ENCODE results near the gene PLOD3.

Gene PLOD3

DNA sequence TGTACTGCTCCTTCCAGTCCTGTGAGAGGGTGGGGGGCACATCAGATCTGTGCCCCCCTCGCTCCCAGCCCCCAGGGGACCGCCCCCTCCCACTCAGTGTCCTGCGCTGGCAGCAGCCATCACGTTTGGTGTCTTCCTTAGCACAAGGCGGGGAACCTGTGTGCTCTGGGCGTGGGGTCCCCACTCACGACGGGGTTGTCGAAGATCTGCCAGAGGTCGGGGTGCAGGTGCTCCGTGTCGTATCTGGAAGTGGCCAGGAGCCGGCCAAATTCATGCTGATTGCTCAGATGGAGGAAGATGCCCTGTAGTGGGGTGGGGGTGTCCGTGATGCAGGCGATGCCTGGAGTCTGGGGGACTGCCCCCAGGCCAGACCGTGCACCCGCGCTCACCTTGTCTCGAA, 7.2 kb downstream of the PLOD3 start:
- no peak for ATAC-seq
- TF ChIP-seq RARB (CRISPR knock-in tag; IDR thresholded peaks at IDR 0.05) (no peak), ESRRG (CRISPR knock-in tag; IDR thresholded peaks at IDR 0.05) (no peak), GLIS3 (CRISPR knock-in tag; IDR thresholded peaks at IDR 0.05) (no peak), ZFP3 (CRISPR knock-in tag; IDR thresholded peaks at IDR 0.05) (no peak), ZNF565 (CRISPR knock-in tag; conservative IDR thresholded peaks at IDR 0.05; ENCODE audit: low read depth) (no peak)
- TF ChIP-seq, protein P1, sequence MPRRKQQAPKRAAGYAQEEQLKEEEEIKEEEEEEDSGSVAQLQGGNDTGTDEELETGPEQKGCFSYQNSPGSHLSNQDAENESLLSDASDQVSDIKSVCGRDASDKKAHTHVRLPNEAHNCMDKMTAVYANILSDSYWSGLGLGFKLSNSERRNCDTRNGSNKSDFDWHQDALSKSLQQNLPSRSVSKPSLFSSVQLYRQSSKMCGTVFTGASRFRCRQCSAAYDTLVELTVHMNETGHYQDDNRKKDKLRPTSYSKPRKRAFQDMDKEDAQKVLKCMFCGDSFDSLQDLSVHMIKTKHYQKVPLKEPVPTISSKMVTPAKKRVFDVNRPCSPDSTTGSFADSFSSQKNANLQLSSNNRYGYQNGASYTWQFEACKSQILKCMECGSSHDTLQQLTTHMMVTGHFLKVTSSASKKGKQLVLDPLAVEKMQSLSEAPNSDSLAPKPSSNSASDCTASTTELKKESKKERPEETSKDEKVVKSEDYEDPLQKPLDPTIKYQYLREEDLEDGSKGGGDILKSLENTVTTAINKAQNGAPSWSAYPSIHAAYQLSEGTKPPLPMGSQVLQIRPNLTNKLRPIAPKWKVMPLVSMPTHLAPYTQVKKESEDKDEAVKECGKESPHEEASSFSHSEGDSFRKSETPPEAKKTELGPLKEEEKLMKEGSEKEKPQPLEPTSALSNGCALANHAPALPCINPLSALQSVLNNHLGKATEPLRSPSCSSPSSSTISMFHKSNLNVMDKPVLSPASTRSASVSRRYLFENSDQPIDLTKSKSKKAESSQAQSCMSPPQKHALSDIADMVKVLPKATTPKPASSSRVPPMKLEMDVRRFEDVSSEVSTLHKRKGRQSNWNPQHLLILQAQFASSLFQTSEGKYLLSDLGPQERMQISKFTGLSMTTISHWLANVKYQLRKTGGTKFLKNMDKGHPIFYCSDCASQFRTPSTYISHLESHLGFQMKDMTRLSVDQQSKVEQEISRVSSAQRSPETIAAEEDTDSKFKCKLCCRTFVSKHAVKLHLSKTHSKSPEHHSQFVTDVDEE (CRISPR knock-in tag; IDR thresholded peaks at IDR 0.05), result no peak
- TF ChIP-seq, protein P2, sequence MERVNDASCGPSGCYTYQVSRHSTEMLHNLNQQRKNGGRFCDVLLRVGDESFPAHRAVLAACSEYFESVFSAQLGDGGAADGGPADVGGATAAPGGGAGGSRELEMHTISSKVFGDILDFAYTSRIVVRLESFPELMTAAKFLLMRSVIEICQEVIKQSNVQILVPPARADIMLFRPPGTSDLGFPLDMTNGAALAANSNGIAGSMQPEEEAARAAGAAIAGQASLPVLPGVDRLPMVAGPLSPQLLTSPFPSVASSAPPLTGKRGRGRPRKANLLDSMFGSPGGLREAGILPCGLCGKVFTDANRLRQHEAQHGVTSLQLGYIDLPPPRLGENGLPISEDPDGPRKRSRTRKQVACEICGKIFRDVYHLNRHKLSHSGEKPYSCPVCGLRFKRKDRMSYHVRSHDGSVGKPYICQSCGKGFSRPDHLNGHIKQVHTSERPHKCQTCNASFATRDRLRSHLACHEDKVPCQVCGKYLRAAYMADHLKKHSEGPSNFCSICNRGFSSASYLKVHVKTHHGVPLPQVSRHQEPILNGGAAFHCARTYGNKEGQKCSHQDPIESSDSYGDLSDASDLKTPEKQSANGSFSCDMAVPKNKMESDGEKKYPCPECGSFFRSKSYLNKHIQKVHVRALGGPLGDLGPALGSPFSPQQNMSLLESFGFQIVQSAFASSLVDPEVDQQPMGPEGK (CRISPR knock-in tag; IDR thresholded peaks at IDR 0.05; ENCODE audit: borderline replicate concordance), result no peak

DNA sequence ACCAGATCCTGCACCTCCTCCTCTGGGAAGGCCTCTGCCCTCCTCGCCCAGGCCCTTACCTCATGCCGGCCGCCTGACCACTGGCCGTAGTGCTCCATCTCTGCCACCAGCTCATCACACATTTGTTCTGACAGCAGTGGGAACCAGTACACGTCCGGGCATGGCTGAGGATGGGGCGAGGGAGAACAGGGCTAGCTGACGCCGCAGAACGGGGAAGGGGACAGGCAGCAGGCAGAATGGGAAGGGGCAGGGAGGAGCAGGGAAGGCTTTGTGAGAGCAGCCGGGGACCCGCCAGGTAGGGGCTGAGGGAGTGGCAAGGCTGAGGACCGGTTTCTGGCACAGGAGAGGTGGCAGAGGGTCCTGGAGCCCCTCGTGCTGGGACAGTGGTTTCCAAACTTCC, 8.6 kb downstream of the PLOD3 start:
- ATAC-seq, result no peak
- TF ChIP-seq RARB (CRISPR knock-in tag; IDR thresholded peaks at IDR 0.05) (no peak), ISL1 (CRISPR knock-in tag; IDR thresholded peaks at IDR 0.05) (no peak), CSDC2 (CRISPR knock-in tag; IDR thresholded peaks at IDR 0.05) (no peak), TOX (CRISPR knock-in tag; IDR thresholded peaks at IDR 0.05; ENCODE audit: borderline replicate concordance) (no peak), ZFP30 (CRISPR knock-in tag; IDR thresholded peaks at IDR 0.05) (no peak), ZNF565 (CRISPR knock-in tag; conservative IDR thresholded peaks at IDR 0.05; ENCODE audit: low read depth) (no peak), TCF4 (CRISPR knock-in tag; IDR thresholded peaks at IDR 0.05; ENCODE audit: borderline replicate concordance) (no peak), BACH2 (CRISPR knock-in tag; IDR thresholded peaks at IDR 0.05; ENCODE audit: borderline replicate concordance) (no peak)
- TF ChIP-seq, protein P3, sequence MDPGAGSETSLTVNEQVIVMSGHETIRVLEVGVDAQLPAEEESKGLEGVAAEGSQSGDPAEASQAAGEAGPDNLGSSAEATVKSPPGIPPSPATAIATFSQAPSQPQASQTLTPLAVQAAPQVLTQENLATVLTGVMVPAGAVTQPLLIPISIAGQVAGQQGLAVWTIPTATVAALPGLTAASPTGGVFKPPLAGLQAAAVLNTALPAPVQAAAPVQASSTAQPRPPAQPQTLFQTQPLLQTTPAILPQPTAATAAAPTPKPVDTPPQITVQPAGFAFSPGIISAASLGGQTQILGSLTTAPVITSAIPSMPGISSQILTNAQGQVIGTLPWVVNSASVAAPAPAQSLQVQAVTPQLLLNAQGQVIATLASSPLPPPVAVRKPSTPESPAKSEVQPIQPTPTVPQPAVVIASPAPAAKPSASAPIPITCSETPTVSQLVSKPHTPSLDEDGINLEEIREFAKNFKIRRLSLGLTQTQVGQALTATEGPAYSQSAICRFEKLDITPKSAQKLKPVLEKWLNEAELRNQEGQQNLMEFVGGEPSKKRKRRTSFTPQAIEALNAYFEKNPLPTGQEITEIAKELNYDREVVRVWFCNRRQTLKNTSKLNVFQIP (CRISPR knock-in tag; IDR thresholded peaks at IDR 0.05; ENCODE audit: borderline replicate concordance, low read depth), result no peak
- TF ChIP-seq, protein P1 (CRISPR knock-in tag; IDR thresholded peaks at IDR 0.05), result no peak
- TF ChIP-seq, protein P4, sequence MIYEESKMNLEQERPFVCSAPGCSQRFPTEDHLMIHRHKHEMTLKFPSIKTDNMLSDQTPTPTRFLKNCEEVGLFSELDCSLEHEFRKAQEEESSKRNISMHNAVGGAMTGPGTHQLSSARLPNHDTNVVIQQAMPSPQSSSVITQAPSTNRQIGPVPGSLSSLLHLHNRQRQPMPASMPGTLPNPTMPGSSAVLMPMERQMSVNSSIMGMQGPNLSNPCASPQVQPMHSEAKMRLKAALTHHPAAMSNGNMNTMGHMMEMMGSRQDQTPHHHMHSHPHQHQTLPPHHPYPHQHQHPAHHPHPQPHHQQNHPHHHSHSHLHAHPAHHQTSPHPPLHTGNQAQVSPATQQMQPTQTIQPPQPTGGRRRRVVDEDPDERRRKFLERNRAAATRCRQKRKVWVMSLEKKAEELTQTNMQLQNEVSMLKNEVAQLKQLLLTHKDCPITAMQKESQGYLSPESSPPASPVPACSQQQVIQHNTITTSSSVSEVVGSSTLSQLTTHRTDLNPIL (CRISPR knock-in tag; IDR thresholded peaks at IDR 0.05; ENCODE audit: low read depth), result no peak
- TF ChIP-seq, protein P2 (CRISPR knock-in tag; IDR thresholded peaks at IDR 0.05; ENCODE audit: borderline replicate concordance), result no peak
- TF ChIP-seq, protein P5, sequence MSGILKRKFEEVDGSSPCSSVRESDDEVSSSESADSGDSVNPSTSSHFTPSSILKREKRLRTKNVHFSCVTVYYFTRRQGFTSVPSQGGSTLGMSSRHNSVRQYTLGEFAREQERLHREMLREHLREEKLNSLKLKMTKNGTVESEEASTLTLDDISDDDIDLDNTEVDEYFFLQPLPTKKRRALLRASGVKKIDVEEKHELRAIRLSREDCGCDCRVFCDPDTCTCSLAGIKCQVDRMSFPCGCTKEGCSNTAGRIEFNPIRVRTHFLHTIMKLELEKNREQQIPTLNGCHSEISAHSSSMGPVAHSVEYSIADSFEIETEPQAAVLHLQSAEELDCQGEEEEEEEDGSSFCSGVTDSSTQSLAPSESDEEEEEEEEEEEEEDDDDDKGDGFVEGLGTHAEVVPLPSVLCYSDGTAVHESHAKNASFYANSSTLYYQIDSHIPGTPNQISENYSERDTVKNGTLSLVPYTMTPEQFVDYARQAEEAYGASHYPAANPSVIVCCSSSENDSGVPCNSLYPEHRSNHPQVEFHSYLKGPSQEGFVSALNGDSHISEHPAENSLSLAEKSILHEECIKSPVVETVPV (CRISPR knock-in tag; IDR thresholded peaks at IDR 0.05), result no peak
